ENCODE data around the gene INO80D.
"Not testable (repeated sequence)": the region's sequence is repeated elsewhere in the genome, so short reads cannot be mapped to it uniquely, and the experiment has no call there.

DNA sequence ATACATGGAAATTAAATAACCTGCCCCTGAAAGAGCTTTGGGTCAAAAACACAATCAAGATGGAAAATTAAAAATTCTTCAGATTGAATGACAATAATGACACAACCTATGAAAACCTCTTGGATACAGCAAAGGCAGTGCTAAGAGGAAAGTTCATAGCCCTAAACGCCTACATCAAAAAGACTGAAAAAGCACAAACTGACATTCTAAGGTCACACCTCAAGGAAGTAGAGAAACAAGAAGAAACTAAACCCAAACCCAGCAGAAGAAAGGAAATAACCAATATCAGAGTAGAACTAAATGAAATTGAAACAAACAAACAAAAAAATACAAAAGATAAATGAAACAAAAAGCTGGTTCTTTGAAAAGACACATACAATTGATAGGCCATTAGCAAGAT lies 52.5 kb downstream of the INO80D start:
- TF ChIP-seq GLIS3 (CRISPR knock-in tag; IDR thresholded peaks at IDR 0.05); ZFP3 (CRISPR knock-in tag; IDR thresholded peaks at IDR 0.05); ZC3H10 (CRISPR knock-in tag; IDR thresholded peaks at IDR 0.05); ZNF8 (CRISPR knock-in tag; IDR thresholded peaks at IDR 0.05); ZNF565 (CRISPR knock-in tag; conservative IDR thresholded peaks at IDR 0.05; ENCODE audit: low read depth); ARNTL (CRISPR knock-in tag; IDR thresholded peaks at IDR 0.05; ENCODE audit: borderline replicate concordance, low read depth); TCF4 (CRISPR knock-in tag; IDR thresholded peaks at IDR 0.05; ENCODE audit: borderline replicate concordance): not testable (repeated sequence)
- TF ChIP-seq, protein P1, sequence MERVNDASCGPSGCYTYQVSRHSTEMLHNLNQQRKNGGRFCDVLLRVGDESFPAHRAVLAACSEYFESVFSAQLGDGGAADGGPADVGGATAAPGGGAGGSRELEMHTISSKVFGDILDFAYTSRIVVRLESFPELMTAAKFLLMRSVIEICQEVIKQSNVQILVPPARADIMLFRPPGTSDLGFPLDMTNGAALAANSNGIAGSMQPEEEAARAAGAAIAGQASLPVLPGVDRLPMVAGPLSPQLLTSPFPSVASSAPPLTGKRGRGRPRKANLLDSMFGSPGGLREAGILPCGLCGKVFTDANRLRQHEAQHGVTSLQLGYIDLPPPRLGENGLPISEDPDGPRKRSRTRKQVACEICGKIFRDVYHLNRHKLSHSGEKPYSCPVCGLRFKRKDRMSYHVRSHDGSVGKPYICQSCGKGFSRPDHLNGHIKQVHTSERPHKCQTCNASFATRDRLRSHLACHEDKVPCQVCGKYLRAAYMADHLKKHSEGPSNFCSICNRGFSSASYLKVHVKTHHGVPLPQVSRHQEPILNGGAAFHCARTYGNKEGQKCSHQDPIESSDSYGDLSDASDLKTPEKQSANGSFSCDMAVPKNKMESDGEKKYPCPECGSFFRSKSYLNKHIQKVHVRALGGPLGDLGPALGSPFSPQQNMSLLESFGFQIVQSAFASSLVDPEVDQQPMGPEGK (CRISPR knock-in tag; IDR thresholded peaks at IDR 0.05; ENCODE audit: borderline replicate concordance) = not testable (repeated sequence)

Data from SK-N-SH treated with all-trans-retinoic acid at 6 μM for 48 hours (cell line).